Caco-2 (cell line): Measurements from ENCODE around the gene B4GALNT4. TPM values are rescaled to one million over a fixed set of nuclear protein-coding genes. Genes with fewer than 3 reads are reported as not detected.

ENCODE experiments used
- BruUV-seq: library from RNA; stranded (reverse); fragments of 400-500 nt; replicated peaks from 2 replicates; lab custom pipeline; 2021; lab: Mats Ljungman, UMichigan
- CTCF ChIA-PET: fragments of 300-600 bp; sonication (Branson Sonifier 250); formaldehyde crosslinking; loops from one replicate; lab custom pipeline; 2022; ENCODE audit warnings: antibody characterized with exemption; lab: Charles Lee
- POLR2A ChIA-PET: fragments of 300-600 bp; sonication (Branson Sonifier 250); formaldehyde crosslinking; loops from one replicate; lab custom pipeline; 2022; ENCODE audit warnings: antibody characterized with exemption; lab: Charles Lee
- DNase-seq, 2 experiments: peaks; one replicate each; pipeline versions ENCODE4 v3.0.0 to v3.0.0-alpha.2; 2020 to 2022
- H3K27me3 ChIP-seq: replicated peaks from 2 replicates; pipeline ENCODE4 v1.6.0; 2011; ENCODE audit warnings: low read length; ENCODE audit not compliant: control insufficient read depth, insufficient read depth
- H3K36me3 ChIP-seq: 2 replicates; pipeline ENCODE4 v1.5.1; 2011; ENCODE audit warnings: low read length; ENCODE audit not compliant: control insufficient read depth, insufficient read depth
- H3K4me1 ChIP-seq: fragments of 250-450 bp; sonication (Bioruptor Pico); 2 replicates; pipeline ENCODE4 v1.5.1; 2020; ENCODE audit warnings: mild to moderate bottlenecking
- H3K4me3 ChIP-seq: 2 replicates; pipeline ENCODE4 v1.5.1; 2011; ENCODE audit warnings: low read depth, mild to moderate bottlenecking, control low read depth, low read length
- H3K9me3 ChIP-seq: fragments of 250-450 bp; sonication (Bioruptor Pico); 2 replicates; pipeline ENCODE4 v1.5.1; 2020; ENCODE audit warnings: mild to moderate bottlenecking, moderate library complexity
- H3K27ac Mint-ChIP-seq: one replicate; pipeline ENCODE4 v1.8.0; 2022; ENCODE audit warnings: mixed read lengths; ENCODE audit not compliant: unreplicated experiment
- H3K27me3 Mint-ChIP-seq: one replicate; pipeline ENCODE4 v1.8.0; 2022; ENCODE audit warnings: mixed read lengths; ENCODE audit not compliant: insufficient read depth, unreplicated experiment
- H3K36me3 Mint-ChIP-seq: one replicate; pipeline ENCODE4 v1.8.0; 2022; ENCODE audit warnings: mild to moderate bottlenecking, mixed read lengths; ENCODE audit not compliant: insufficient read depth, unreplicated experiment
- H3K4me1 Mint-ChIP-seq: one replicate; pipeline ENCODE4 v1.8.0; 2022; ENCODE audit warnings: low read depth, mixed read lengths; ENCODE audit not compliant: unreplicated experiment
- H3K4me3 Mint-ChIP-seq: one replicate; pipeline ENCODE4 v1.8.0; 2022; ENCODE audit warnings: mild to moderate bottlenecking, moderate library complexity, mixed read lengths; ENCODE audit not compliant: unreplicated experiment
- H3K9me3 Mint-ChIP-seq: one replicate; pipeline ENCODE4 v1.8.0; 2022; ENCODE audit warnings: mixed read lengths; ENCODE audit not compliant: unreplicated experiment
- CTCF ChIP-seq, 2 experiments: fragments of 200-600 bp in 1 of 2; IDR thresholded peaks; 1 replicate in 1 of 2; 2 replicates in 1 of 2; pipeline versions ENCODE4 v1.5.1 to v1.8.0; 2011 to 2022; ENCODE audit warnings: antibody characterized with exemption in 1 of 2, control low read depth in 1 of 2, inconsistent platforms in 1 of 2, low read depth in 1 of 2, low read length in 1 of 2, mild to moderate bottlenecking in 1 of 2, moderate library complexity in 1 of 2; ENCODE audit not compliant: insufficient read depth in 1 of 2, severe bottlenecking in 1 of 2, unreplicated experiment in 1 of 2
- intact Hi-C: fragments of 100-400 bp; cut with micrococcal nuclease; formaldehyde crosslinking; loops from one replicate; pipeline ENCODE4 v1.10.0; 2022; ENCODE audit not compliant: unreplicated experiment
- total RNA-seq: library from RNA; stranded (reverse); gene quantifications from 2 replicates; pipeline ENCODE4 v1.2.3, GENCODE V29; 2022

Gene B4GALNT4
- total RNA-seq, 1 experiment from 2014 or later: 35.6 TPM

GRCh38 chr11:370070-370941 lies 1.0 kb downstream of the B4GALNT4 start:
- Histone ChIP-seq H3K36me3 (no peaks in the 10 kb centered on the region; the same call in none of the 2 replicates), H3K4me1 (peaks cover 26% of the 10 kb centered on the region), H3K4me3 (peak overlapping the region; percentile 56), H3K27me3 (no peaks in the 10 kb centered on the region), H3K9me3 (no peaks in the 10 kb centered on the region)
- ChIA-PET CTCF (interaction anchor here (0.6 to 2.9 kb wide), 4 partner anchors 78 to 184 kb away, joined by 3 to 14 read pairs (median 4); partner anchors contain the start of gene BET1L), POLR2A (interaction anchor here (0.6 to 0.7 kb wide), 2 partner anchors 14 to 37 kb away, joined by 3 read pairs; no protein-coding TSS in a partner anchor)
- peaks cover 23% of the 10 kb centered on the region for H3K36me3 Mint-ChIP-seq
- TSS peak; percentile 27 for BruUV-seq
- H3K9me3 Mint-ChIP-seq: no peaks in the 10 kb centered on the region
- intact Hi-C loops: no loop called here
- TF ChIP-seq CTCF (IDR thresholded peaks at IDR 0.05; ENCODE audit: insufficient read depth in 1 of 2, low read depth in 1 of 2, low read length in 1 of 2, severe bottlenecking in 1 of 2, unreplicated experiment in 1 of 2): no peak
- no peak for DNase-seq
- peaks cover 2% of the 10 kb centered on the region for H3K27me3 Mint-ChIP-seq
- peak overlapping the region; percentile 71 for H3K4me3 Mint-ChIP-seq
- H3K27ac Mint-ChIP-seq: no peak overlapping the region
- H3K4me1 Mint-ChIP-seq: peaks cover 15% of the 10 kb centered on the region

DNA sequence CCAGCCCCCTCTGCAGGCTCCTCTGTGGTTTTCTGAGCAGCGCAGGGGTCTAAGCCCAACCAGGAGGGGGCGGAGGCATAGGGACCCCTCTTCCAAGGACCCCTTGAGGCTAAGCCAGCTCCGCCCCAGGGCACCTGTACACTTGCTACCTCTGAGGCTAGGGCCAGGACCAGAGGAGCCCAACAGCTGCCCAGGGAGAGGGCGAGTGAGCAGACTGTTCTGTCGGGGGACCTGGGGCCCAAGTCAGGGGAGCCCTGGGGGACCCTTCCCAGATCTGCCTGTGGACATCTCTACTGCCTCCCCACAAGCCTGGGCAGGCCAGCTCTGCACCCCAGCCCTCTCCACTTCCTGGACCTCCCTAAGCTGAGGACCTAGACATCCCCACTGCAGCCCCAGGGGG lies 1.8 kb downstream of the B4GALNT4 start:
- H3K36me3 Mint-ChIP-seq: peaks cover 23% of the 10 kb centered on the region
- peaks cover 15% of the 10 kb centered on the region for H3K4me1 Mint-ChIP-seq
- no peak for DNase-seq
- CTCF ChIA-PET: interaction anchor here (1.2 kb wide), 1 partner anchor 15 kb away, joined by 4 read pairs; no protein-coding TSS in a partner anchor
- intact Hi-C loops: no loop called here
- no peaks in the 10 kb centered on the region for H3K27me3 ChIP-seq
- TF ChIP-seq CTCF (IDR thresholded peaks at IDR 0.05; ENCODE audit: insufficient read depth in 1 of 2, low read depth in 1 of 2, low read length in 1 of 2, severe bottlenecking in 1 of 2, unreplicated experiment in 1 of 2): no peak
- no peak overlapping the region for H3K27ac Mint-ChIP-seq
- H3K4me1 ChIP-seq: peaks cover 26% of the 10 kb centered on the region
- no peaks in the 10 kb centered on the region; the same call in none of the 2 replicates for H3K36me3 ChIP-seq
- no peak overlapping the region for H3K4me3 ChIP-seq
- no peaks in the 10 kb centered on the region for H3K9me3 Mint-ChIP-seq
- peak overlapping the region; percentile 71 for H3K4me3 Mint-ChIP-seq
- peaks cover 2% of the 10 kb centered on the region for H3K27me3 Mint-ChIP-seq
- POLR2A ChIA-PET: interaction anchor here (0.6 to 0.7 kb wide), 2 partner anchors 15 to 36 kb away, joined by 3 read pairs; no protein-coding TSS in a partner anchor
- H3K9me3 ChIP-seq: no peaks in the 10 kb centered on the region
- no TSS peak for BruUV-seq

GRCh38 chr11:371716-372590 lies 2.7 kb downstream of the B4GALNT4 start:
- Histone ChIP-seq H3K4me3 (no peak overlapping the region), H3K9me3 (no peaks in the 10 kb centered on the region), H3K36me3 (no peaks in the 10 kb centered on the region; the same call in none of the 2 replicates), H3K4me1 (peaks cover 26% of the 10 kb centered on the region), H3K27me3 (no peaks in the 10 kb centered on the region)
- peaks cover 23% of the 10 kb centered on the region for H3K36me3 Mint-ChIP-seq
- H3K4me1 Mint-ChIP-seq: peaks cover 15% of the 10 kb centered on the region
- H3K9me3 Mint-ChIP-seq: no peaks in the 10 kb centered on the region
- ChIA-PET CTCF (interaction anchor here (1.2 kb wide), 1 partner anchor 16 kb away, joined by 4 read pairs; no protein-coding TSS in a partner anchor), POLR2A (no interaction called here)
- no peak overlapping the region for H3K27ac Mint-ChIP-seq
- H3K4me3 Mint-ChIP-seq: peak overlapping the region; percentile 71
- H3K27me3 Mint-ChIP-seq: peaks cover 2% of the 10 kb centered on the region
- intact Hi-C loops: no loop called here
- no peak for TF ChIP-seq CTCF (IDR thresholded peaks at IDR 0.05; ENCODE audit: insufficient read depth in 1 of 2, low read depth in 1 of 2, low read length in 1 of 2, severe bottlenecking in 1 of 2, unreplicated experiment in 1 of 2)
- no peak for DNase-seq
- BruUV-seq: no TSS peak
